ENCODE measurements around the gene SMAD4.

GRCh38 chr18:51030537-51031258, 685 bp downstream of the SMAD4 start:
- TF ChIP-seq CTCF (conservative IDR thresholded peaks at IDR 0.05; ENCODE audit: low read length) = no peak
- no peak for TF ChIP-seq EZH2phosphoT487 (IDR thresholded peaks at IDR 0.05; ENCODE audit: borderline replicate concordance)
